CD14-positive monocyte (primary cell): Measurements from ENCODE around the gene KRTAP10-6. TPM values are rescaled to one million over a fixed set of nuclear protein-coding genes. Genes with fewer than 3 reads are reported as not detected.

Source experiments
- DNase-seq, 3 donors: peaks; one replicate each; pipeline ENCODE4 v3.0.0-alpha.2; 2011 to 2022
- H2AFZ ChIP-seq: 2 replicates; pipeline ENCODE4 v1.6.0; 2012; ENCODE audit warnings: mild to moderate bottlenecking, low read depth, low read length, inconsistent platforms; ENCODE audit not compliant: insufficient read depth, poor library complexity, severe bottlenecking
- H3K27ac ChIP-seq, 2 donors: 1 replicate in 1 of 2; 2 replicates in 1 of 2; pipeline ENCODE4 v1.5.1; 2012 to 2013; ENCODE audit warnings: low read length in 2 of 2, control low read depth in 1 of 2, inconsistent platforms in 1 of 2, low read depth in 1 of 2, mild to moderate bottlenecking in 1 of 2
- H3K27me3 ChIP-seq, 2 donors: one replicate each; pipeline versions ENCODE4 v1.6.0 to v1.6.1; 2011 to 2013; ENCODE audit warnings: low read length in 2 of 2; ENCODE audit not compliant: control insufficient read depth in 2 of 2, insufficient read depth in 2 of 2
- H3K36me3 ChIP-seq, 2 donors: replicated peaks in 1 of 2; 1 replicate in 1 of 2; 2 replicates in 1 of 2; pipeline versions ENCODE4 v1.5.1 to v1.6.1; 2012 to 2013; ENCODE audit warnings: low read length in 2 of 2, control low read depth in 1 of 2, inconsistent platforms in 1 of 2, mild to moderate bottlenecking in 1 of 2; ENCODE audit not compliant: insufficient read depth in 2 of 2, control insufficient read depth in 1 of 2
- H3K4me1 ChIP-seq, 2 donors: 1 replicate in 1 of 2; 2 replicates in 1 of 2; pipeline versions ENCODE4 v1.5.1 to v1.6.1; 2012 to 2013; ENCODE audit warnings: low read length in 2 of 2, control low read depth in 1 of 2, inconsistent platforms in 1 of 2, mild to moderate bottlenecking in 1 of 2, moderate library complexity in 1 of 2; ENCODE audit not compliant: insufficient read depth in 2 of 2, control insufficient read depth in 1 of 2
- H3K4me2 ChIP-seq: replicated peaks from 2 replicates; pipeline ENCODE3; 2012; ENCODE audit warnings: low read length, moderate library complexity, mild to moderate bottlenecking; ENCODE audit not compliant: poor library complexity, severe bottlenecking; ENCODE audit errors: extremely low read depth
- H3K4me3 ChIP-seq, 3 experiments: fragments of 200-600 bp in 1 of 3; sonication (generic) in 1 of 3; replicated peaks in 1 of 3; 1 replicate in 2 of 3; 2 replicates in 1 of 3; pipeline ENCODE4 v1.5.1; 2011 to 2013; ENCODE audit warnings: low read length in 3 of 3, mild to moderate bottlenecking in 3 of 3, control low read depth in 2 of 3, low read depth in 2 of 3, inconsistent platforms in 1 of 3, moderate library complexity in 1 of 3
- H3K79me2 ChIP-seq: 2 replicates; pipeline ENCODE4 v1.6.0; 2012; ENCODE audit warnings: mild to moderate bottlenecking, control low read depth, inconsistent platforms, low read length, moderate library complexity; ENCODE audit not compliant: insufficient read depth
- H3K9ac ChIP-seq: 2 replicates; pipeline ENCODE4 v1.6.0; 2017; ENCODE audit warnings: low read length, mild to moderate bottlenecking; ENCODE audit not compliant: insufficient read depth, poor library complexity, severe bottlenecking
- H3K9me3 ChIP-seq, 2 donors: replicated peaks in 1 of 2; 1 replicate in 1 of 2; 2 replicates in 1 of 2; pipeline versions ENCODE4 v1.5.1 to v1.6.1; 2012 to 2013; ENCODE audit warnings: low read length in 2 of 2, control low read depth in 1 of 2; ENCODE audit not compliant: control insufficient read depth in 1 of 2, insufficient read depth in 1 of 2
- H4K20me1 ChIP-seq: 2 replicates; pipeline ENCODE4 v1.6.0; 2012; ENCODE audit warnings: mild to moderate bottlenecking, low read length, control low read depth, moderate library complexity; ENCODE audit not compliant: insufficient read depth
- H3K27ac Mint-ChIP-seq, 7 donors: one replicate each; pipeline ENCODE4 v1.8.0; 2020; ENCODE audit warnings: mild to moderate bottlenecking in 7 of 7, mixed read lengths in 7 of 7, moderate library complexity in 6 of 7, inconsistent platforms in 2 of 7
- H3K27me3 Mint-ChIP-seq, 3 donors: one replicate each; pipeline ENCODE4 v1.8.0; 2021 to 2022; ENCODE audit warnings: low read depth in 3 of 3, mild to moderate bottlenecking in 3 of 3, mixed read lengths in 3 of 3, moderate library complexity in 3 of 3, inconsistent platforms in 1 of 3
- H3K36me3 Mint-ChIP-seq, 2 donors: one replicate each; pipeline ENCODE4 v1.8.0; 2020; ENCODE audit warnings: mixed read lengths in 2 of 2, inconsistent platforms in 1 of 2, mild to moderate bottlenecking in 1 of 2
- H3K4me1 Mint-ChIP-seq: one replicate; pipeline ENCODE4 v1.8.0; 2020; ENCODE audit warnings: mild to moderate bottlenecking, mixed read lengths
- H3K4me3 Mint-ChIP-seq, 2 donors: one replicate each; pipeline ENCODE4 v1.8.0; 2020; ENCODE audit warnings: mild to moderate bottlenecking in 2 of 2, mixed read lengths in 2 of 2, moderate library complexity in 1 of 2
- H3K9me3 Mint-ChIP-seq, 7 donors: one replicate each; pipeline ENCODE4 v1.8.0; 2020 to 2022; ENCODE audit warnings: mixed read lengths in 7 of 7, mild to moderate bottlenecking in 6 of 7, moderate library complexity in 6 of 7, inconsistent platforms in 2 of 7
- WGBS: methylation state at CpG from one replicate; pipeline ENCODE4 v1.1.5; 2013; ENCODE audit warnings: missing lambda C conversion rate; ENCODE audit not compliant: insufficient coverage; 5-methylcytosine and 5-hydroxymethylcytosine counted together
- intact Hi-C, 2 donors: fragments of 100-400 bp; cut with micrococcal nuclease; formaldehyde crosslinking; loops; one replicate each; pipeline versions ENCODE4 v1.15.0 to v1.15.1; 2023
- polyA plus RNA-seq, 3 donors: library from polyadenylated mRNA; depleted of rRNA in 1 of 3; unstranded in 2 of 3; stranded (reverse) in 1 of 3; fragments of 300-500 nt in 2 of 3; fragments of >200 nt in 1 of 3; fragmentation: Illumina TruSeq in 2 of 3; gene quantifications; 1 replicate in 2 of 3; 2 replicates in 1 of 3; pipeline ENCODE4 v1.2.3, GENCODE V29; 2012 to 2021
- TF ChIP-seq, protein P1 (sequence below): fragments of 200-600 bp; IDR thresholded peaks from one replicate; pipeline ENCODE4 v1.8.0; 2022; ENCODE audit warnings: antibody characterized with exemption, mild to moderate bottlenecking

The KRTAP10-6 gene
- polyA plus RNA-seq, 3 donors, result not detected

DNA sequence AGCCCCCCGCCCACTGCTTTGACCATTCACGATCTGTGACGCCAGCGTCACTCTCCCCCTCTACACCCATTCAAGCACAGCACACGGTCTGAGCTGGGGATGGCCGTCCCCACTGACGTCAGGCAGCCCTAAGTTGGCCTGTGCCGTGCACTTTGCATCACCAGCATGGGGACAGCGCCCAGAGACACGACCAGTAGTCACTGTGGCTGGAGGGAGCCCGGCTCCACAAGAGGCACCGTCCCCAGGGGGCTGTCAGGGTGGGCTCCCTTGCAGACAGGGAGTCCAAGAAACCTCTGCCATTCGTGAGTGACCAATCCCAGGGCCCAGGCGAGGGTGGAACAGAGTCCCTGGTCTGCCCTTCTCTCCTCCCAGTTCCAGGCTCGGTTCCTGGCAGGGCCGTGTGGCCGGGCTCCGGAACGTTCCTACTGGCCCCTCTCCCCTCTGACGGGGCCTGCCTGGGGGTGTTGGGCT lies 21.9 kb upstream of the KRTAP10-6 start:
- Histone ChIP-seq H3K9me3 (peaks cover 19 to 29% of the 10 kb centered on the region in 2 donors), H3K79me2 (no peaks in the 10 kb centered on the region), H3K4me3 (no peak overlapping the region), H3K36me3 (no peaks in the 10 kb centered on the region), H3K27ac (no peak overlapping the region), H3K27me3 (no peaks in the 10 kb centered on the region), H4K20me1 (no peaks in the 10 kb centered on the region), H3K4me1 (no peaks in the 10 kb centered on the region), H2AFZ (no peak overlapping the region), H3K9ac (no peak overlapping the region), H3K4me2 (no peak overlapping the region)
- Mint-ChIP-seq H3K4me1 (peaks cover 10% of the 10 kb centered on the region), H3K4me3 (no peak overlapping the region), H3K36me3 (no peaks in the 10 kb centered on the region), H3K27me3 (peaks cover 2 to 8% (median 3%) of the 10 kb centered on the region in 3 donors), H3K9me3 (peaks cover 18 to 43% (median 31%) of the 10 kb centered on the region in 7 donors), H3K27ac (no peak overlapping the region)
- TF ChIP-seq, protein P1, sequence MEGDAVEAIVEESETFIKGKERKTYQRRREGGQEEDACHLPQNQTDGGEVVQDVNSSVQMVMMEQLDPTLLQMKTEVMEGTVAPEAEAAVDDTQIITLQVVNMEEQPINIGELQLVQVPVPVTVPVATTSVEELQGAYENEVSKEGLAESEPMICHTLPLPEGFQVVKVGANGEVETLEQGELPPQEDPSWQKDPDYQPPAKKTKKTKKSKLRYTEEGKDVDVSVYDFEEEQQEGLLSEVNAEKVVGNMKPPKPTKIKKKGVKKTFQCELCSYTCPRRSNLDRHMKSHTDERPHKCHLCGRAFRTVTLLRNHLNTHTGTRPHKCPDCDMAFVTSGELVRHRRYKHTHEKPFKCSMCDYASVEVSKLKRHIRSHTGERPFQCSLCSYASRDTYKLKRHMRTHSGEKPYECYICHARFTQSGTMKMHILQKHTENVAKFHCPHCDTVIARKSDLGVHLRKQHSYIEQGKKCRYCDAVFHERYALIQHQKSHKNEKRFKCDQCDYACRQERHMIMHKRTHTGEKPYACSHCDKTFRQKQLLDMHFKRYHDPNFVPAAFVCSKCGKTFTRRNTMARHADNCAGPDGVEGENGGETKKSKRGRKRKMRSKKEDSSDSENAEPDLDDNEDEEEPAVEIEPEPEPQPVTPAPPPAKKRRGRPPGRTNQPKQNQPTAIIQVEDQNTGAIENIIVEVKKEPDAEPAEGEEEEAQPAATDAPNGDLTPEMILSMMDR, result no peak
- WGBS, result 95% methylated on average over 13 of the region's 20 CpGs
- intact Hi-C loops, result no loop called here
- DNase-seq, result no peak

DNA sequence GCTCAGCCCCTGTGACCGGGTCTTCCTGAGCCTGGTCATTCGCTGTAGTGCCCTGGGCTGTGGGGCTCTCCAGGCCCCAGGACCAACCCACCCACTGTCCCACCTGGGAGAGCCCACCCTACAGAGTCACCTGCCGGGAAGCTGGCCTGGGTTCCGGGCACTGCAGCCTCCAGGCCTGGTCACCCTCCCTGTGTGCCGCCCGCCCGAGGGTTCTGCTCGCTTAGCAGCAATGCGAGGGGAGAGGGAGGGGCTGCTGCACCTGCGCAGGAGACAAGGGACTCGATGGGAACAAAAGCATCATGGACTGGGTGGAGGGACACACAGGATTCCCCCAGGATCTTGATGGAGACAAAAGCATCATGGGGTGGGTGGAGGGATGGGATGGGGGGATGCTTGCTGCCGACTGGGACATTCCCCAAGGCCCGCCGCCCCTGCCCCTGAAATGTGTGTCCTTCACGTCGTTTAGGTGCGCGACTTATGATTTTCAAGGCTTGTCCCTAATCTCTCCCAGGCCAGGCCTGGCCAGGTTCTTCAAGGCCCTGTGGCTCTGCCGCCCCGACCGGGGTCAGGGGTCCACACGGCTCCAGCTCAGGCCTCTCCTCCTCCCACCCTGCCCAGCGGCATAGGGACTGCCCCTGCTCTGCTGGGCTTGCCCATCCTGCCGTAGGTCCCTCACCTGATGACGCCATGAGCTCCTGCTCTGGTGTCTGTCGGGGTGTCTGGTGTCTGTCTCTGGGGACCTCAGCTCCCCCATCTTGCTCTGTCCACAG lies 21.3 kb upstream of the KRTAP10-6 start:
- Mint-ChIP-seq H3K36me3 (no peaks in the 10 kb centered on the region), H3K9me3 (peaks cover 20 to 38% (median 32%) of the 10 kb centered on the region in 7 donors), H3K4me1 (peaks cover 7% of the 10 kb centered on the region), H3K27me3 (peaks cover 0 to 8% (median 3%) of the 10 kb centered on the region in 3 donors), H3K27ac (no peak overlapping the region), H3K4me3 (no peak overlapping the region)
- WGBS, result 96% methylated on average over 24 of the region's 26 CpGs
- DNase-seq, result no peak
- Histone ChIP-seq H3K27me3 (no peaks in the 10 kb centered on the region), H2AFZ (no peak overlapping the region), H3K79me2 (no peaks in the 10 kb centered on the region), H3K9me3 (peaks cover 19 to 25% of the 10 kb centered on the region in 2 donors), H3K27ac (no peak overlapping the region), H3K4me3 (no peak overlapping the region), H3K4me2 (no peak overlapping the region), H4K20me1 (no peaks in the 10 kb centered on the region), H3K9ac (no peak overlapping the region), H3K36me3 (no peaks in the 10 kb centered on the region), H3K4me1 (no peaks in the 10 kb centered on the region)
- intact Hi-C loops, result no loop called here
- TF ChIP-seq, protein P1, result no peak
